ENCODE results near the gene DEF6. TPM values are rescaled to one million over a fixed set of nuclear protein-coding genes. Genes with fewer than 3 reads are reported as not detected.

DEF6 gene
- total and polyA plus RNA-seq, 2 experiments from 2014 or later, result 5.1 to 7.2 TPM

GRCh38 chr6:35272005-35272404 is 25.6 kb upstream of the DEF6 start:
- Mint-ChIP-seq H3K4me1 (no peaks in the 10 kb centered on the region; the same call in 2 of the 3 replicates), H3K36me3 (ENCODE audit: low read depth) (no peaks in the 10 kb centered on the region), H3K27me3 (ENCODE audit: insufficient read depth, low read depth, poor library complexity) (peaks cover 9% of the 10 kb centered on the region), H3K27ac (no peak overlapping the region), H3K9me3 (no peaks in the 10 kb centered on the region), H3K4me3 (no peak overlapping the region)
- TF ChIP-seq, protein P1, sequence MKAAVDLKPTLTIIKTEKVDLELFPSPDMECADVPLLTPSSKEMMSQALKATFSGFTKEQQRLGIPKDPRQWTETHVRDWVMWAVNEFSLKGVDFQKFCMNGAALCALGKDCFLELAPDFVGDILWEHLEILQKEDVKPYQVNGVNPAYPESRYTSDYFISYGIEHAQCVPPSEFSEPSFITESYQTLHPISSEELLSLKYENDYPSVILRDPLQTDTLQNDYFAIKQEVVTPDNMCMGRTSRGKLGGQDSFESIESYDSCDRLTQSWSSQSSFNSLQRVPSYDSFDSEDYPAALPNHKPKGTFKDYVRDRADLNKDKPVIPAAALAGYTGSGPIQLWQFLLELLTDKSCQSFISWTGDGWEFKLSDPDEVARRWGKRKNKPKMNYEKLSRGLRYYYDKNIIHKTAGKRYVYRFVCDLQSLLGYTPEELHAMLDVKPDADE (IDR thresholded peaks at IDR 0.05), result no peak
- TF ChIP-seq CREB1 (CRISPR knock-in tag; IDR thresholded peaks at IDR 0.05; ENCODE audit: low read depth) (no peak), ZNF114 (CRISPR knock-in tag; IDR thresholded peaks at IDR 0.05) (no peak), JUNB (IDR thresholded peaks at IDR 0.05; ENCODE audit: unreplicated experiment) (no peak), EZH2 (IDR thresholded peaks at IDR 0.05; ENCODE audit: low read depth, unreplicated experiment) (no peak), ZNF331 (CRISPR knock-in tag; IDR thresholded peaks at IDR 0.05; ENCODE audit: low read depth) (no peak), ZNF462 (CRISPR knock-in tag; IDR thresholded peaks at IDR 0.05) (no peak), REST (IDR thresholded peaks at IDR 0.05; ENCODE audit: unreplicated experiment) (no peak), POLR2AphosphoS5 (IDR thresholded peaks at IDR 0.05; ENCODE audit: low read depth) (no peak), STAT1 (IDR thresholded peaks at IDR 0.05; ENCODE audit: unreplicated experiment) (no peak), EZH2phosphoT487 (IDR thresholded peaks at IDR 0.05; ENCODE audit: unreplicated experiment) (no peak), NANOG (IDR thresholded peaks at IDR 0.05; ENCODE audit: borderline replicate concordance) (no peak)
- TF ChIP-seq, protein P2, sequence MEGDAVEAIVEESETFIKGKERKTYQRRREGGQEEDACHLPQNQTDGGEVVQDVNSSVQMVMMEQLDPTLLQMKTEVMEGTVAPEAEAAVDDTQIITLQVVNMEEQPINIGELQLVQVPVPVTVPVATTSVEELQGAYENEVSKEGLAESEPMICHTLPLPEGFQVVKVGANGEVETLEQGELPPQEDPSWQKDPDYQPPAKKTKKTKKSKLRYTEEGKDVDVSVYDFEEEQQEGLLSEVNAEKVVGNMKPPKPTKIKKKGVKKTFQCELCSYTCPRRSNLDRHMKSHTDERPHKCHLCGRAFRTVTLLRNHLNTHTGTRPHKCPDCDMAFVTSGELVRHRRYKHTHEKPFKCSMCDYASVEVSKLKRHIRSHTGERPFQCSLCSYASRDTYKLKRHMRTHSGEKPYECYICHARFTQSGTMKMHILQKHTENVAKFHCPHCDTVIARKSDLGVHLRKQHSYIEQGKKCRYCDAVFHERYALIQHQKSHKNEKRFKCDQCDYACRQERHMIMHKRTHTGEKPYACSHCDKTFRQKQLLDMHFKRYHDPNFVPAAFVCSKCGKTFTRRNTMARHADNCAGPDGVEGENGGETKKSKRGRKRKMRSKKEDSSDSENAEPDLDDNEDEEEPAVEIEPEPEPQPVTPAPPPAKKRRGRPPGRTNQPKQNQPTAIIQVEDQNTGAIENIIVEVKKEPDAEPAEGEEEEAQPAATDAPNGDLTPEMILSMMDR (conservative IDR thresholded peaks at IDR 0.05; ENCODE audit: low read depth in 2 of 2), result no peak
- no peak for ATAC-seq
- no peaks in the 10 kb centered on the region for H3K36me3 ChIP-seq (ENCODE audit: insufficient read depth)
- no peak overlapping the region for H3K4me3 ChIP-seq
- H3K27me3 ChIP-seq (ENCODE audit: insufficient read depth), result no peaks in the 10 kb centered on the region
- H3K27ac ChIP-seq (ENCODE audit: low read depth), result no peak overlapping the region
- no peak overlapping the region for H2AFZ ChIP-seq
- no peak overlapping the region for H3K4me2 ChIP-seq
- no peaks in the 10 kb centered on the region for H3K9me2 ChIP-seq (ENCODE audit: insufficient read depth)
- no peaks in the 10 kb centered on the region for H3F3A ChIP-seq (replicated peaks; ENCODE audit: low read depth)
- no peaks in the 10 kb centered on the region for H3K4me1 ChIP-seq (ENCODE audit: insufficient read depth)
- H3K79me2 ChIP-seq (replicated peaks; ENCODE audit: insufficient read depth), result no peaks in the 10 kb centered on the region
- DNase-seq (ENCODE audit: low spot score), result no peak
- H4K20me1 ChIP-seq (replicated peaks; ENCODE audit: insufficient read depth), result peaks cover 12% of the 10 kb centered on the region; the same call in 1 of the 2 replicates

Measured in GM23338 (cell line).